Midbrain (tissue), 1 donor: Measurements from ENCODE around the gene NALF2.

Source experiments
- DNase-seq: peaks from one replicate; lab custom pipeline; 2025; lab: John Stamatoyannopoulos, UW

NALF2 gene

DNA sequence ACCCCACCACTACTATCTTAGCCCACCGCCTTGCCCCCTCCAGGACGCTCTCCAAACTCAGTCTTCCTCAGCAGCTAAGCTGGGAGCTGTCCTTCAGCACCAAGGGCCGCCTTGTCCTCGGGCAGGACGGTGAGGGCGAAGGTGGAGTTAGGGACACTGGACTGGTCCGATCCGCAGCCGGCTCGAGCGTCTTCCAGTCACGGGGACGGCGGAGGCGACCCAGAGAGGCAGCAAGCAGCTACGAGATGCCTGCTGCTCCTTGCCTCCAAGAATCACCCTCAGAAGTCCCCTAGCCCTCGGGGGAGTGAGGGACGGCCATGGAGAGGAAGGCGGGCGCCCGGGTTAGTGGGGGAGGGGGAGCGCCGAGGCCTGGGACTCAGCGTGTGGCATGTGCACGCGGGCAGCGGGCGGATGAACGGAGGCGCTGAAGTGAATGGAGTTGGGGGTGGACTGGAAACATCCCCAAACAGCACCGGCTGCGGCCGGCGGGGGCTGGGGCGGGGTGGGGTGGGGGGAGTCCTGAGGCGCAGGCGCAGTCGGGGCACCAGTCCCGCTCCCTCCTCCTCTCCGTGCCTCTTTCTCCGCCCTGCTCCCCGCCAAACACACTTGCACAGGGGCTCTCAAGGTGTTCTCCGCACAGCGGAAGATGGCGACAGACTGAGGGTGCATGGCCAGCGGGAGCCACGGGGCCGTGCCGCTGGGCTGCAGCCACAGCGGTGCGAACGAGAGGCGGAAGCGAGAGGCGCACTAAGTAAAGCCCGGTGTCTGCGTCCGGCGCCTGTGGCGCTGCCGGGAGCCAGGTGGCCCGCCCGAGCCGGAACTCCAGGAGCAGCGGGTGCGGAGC, at the start of gene NALF2:
NALF2 (plus strand) TSS at position 545 of the 844 bp plus-strand sequence. CDS start 957 bp downstream, outside the sequence.
- DNase-seq: peak; percentile 46

DNA sequence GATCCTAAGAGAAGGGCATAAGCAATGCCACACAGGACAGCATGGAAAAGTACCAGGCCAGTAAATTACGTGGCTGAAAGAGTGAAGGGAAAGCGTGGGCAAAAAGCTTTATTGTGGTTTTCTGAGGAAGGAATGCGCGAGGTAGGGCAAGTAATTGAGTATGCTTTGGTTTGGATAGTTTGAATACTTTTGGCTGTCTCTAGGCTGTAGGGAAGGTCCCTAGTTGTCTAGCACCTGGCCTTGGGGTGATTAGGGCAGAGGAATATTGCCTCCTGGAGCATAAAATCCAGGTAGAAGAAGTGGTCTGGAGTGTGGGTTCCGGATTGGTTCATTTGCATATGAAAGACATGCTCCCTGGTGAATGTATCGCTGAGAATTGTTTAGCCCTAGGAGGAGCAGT, 46.4 kb upstream of the NALF2 start:
- DNase-seq: no peak

DNA sequence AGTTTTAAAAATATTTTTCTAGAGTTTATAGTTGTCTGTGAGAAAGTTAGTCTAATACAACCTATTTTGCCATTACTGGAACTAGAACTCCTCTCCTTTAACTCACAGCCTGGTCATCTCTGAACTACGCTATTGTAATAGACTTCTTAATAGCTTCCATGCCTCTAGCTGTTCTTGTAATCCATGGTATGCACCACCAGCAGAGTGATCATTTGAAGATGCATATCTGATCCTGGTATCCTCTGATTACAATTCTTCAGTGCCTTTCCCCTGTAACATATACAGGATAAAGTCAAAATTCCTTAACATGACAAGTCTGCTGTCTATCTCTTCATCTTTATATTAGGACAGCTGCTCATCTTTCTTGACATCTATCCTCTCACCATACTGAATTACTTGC, 37.6 kb upstream of the NALF2 start:
- no peak for DNase-seq

DNA sequence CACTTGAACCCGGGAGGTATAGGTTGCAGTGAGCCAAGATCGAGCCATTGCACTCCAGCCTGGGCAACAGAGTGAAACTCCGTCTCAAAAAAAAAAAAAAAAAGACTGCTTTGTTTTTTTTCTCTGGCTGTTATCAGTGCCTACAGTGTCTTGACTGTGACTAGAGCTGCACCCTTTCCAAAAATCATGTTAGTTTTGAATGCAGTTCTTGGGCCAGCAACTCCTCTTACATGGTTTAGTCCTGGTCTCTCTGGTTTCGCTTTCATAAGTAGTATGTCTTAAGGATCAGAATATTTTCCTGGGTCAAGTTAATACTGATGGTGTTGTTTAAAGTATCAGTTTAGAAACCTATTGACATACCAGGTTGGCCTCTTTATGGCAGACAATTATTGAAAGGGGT, 34.2 kb upstream of the NALF2 start:
- DNase-seq: no peak

DNA sequence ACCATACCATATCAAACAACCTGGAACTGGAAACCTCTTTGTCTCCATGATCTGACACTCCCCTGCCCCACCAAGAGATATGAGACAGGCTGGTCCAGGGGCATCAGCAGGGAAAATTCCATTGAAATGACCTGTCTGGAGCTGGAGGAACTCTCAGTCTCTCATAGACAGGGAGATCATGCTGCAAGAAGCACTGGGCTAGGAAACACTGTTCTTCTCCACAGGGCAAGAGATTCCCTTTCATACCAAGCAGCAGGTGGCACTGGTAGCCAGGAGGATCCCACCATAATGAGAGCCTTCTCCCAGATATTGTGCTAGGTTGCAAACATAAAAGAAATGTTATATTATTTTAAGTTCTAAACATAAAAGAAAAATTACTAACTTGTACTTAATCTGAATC, 14.5 kb upstream of the NALF2 start:
- no peak for DNase-seq

DNA sequence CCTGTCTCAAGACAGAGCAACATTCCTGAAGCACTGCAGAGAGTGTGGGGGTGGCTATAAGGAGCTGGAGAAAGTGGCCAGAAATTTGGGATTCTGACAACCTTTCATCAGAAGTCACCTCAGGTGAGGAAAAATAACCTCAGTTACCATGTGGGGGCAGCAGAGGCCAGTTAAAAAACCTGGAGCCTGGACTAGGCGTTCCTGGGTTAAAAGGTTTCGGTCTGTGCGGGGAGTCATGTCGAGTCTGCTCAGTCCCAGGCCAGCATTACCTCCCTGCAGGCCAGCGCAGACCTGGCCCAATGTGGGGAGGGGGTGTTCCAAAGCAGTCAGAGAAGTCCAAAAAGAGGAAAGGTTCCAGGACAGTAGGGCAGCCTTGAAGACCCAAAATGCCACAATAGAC, 10.9 kb upstream of the NALF2 start:
- peak; percentile 16 for DNase-seq

DNA sequence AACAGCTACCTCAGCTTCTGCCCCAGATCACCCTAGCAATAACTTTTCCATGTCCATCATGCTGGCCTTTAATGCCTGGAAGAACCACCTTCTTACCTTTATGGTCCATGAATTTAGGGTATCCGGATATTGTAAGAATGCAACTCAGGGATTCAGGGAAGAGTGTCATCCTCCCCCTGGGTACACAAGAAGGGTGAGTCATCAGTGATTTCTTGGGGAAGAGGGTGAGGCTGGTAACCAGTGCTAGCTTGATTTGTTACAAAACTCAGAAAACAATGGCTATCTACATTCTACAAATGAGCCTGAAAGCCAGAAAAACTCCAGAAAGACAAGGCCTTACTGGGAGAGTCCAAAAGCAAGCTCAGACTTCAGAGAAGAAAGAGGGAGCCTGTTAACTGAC, 10.4 kb upstream of the NALF2 start:
- no peak for DNase-seq

DNA sequence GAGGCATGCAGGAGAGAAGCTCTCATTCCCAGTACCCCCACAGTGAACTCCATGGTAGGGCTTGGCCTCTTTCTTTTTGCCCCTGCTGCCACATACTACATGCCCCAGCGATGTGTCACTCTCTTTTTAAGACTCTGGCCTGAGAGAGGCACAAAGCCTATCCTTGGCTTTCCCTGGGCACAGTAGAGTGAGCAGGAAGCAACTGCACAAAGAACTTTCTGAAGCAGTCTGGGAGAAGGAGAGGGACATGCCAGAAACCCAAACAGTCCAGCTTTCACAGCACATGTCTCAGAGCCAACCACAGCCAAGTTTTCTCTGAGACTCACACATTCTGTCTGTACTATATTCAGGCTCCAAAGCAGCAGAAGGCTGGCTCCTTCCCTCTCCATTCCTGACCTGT, 7.9 kb upstream of the NALF2 start:
- peak; percentile 8 for DNase-seq

DNA sequence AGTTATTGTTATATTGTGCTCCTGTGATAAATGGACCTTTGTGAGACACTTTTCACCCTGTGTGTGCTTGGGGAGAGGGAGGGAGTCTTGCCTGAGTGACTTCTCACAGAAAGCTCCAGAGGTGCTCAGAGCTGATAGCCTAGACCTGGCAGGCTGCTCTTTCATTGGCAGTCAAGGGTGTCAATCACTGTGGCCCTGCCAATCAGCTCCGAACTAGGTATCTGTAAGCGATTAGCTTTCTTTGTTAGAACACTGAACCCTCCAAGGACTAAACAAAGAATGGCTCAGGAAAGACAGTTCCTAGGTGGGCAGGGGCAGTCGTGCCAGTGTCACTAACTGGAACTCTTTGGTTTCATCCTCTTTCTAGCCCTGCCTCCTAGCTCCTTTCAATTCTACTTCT, 2.7 kb upstream of the NALF2 start:
- DNase-seq: peak; percentile 2

DNA sequence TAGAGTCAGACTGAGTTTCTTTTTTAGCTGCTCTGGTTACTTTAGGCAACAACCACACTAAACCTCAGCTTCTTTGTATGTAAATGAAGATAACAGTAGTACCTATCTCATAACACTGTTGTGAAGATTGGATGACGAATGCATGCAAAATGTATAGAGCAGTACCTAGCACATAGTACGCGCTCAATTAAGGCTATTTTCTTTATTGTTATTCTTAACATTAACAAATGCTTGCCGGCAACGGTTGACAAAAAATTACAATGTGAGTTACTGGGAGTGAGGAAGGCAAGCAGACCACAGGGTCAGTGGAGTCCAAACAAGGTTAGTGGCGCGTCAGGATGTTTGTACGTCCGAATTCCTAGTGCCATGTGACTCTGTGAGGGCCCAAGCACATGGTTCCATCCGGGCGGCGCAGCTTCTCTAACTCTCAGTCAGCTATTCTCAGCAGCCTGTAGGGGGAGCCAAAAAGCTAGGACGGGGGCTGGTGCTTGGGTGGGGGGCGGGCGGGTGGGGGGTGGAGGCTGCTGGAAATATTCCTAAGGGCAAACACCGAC, 821 bp upstream of the NALF2 start:
- DNase-seq: peak; percentile 46

DNA sequence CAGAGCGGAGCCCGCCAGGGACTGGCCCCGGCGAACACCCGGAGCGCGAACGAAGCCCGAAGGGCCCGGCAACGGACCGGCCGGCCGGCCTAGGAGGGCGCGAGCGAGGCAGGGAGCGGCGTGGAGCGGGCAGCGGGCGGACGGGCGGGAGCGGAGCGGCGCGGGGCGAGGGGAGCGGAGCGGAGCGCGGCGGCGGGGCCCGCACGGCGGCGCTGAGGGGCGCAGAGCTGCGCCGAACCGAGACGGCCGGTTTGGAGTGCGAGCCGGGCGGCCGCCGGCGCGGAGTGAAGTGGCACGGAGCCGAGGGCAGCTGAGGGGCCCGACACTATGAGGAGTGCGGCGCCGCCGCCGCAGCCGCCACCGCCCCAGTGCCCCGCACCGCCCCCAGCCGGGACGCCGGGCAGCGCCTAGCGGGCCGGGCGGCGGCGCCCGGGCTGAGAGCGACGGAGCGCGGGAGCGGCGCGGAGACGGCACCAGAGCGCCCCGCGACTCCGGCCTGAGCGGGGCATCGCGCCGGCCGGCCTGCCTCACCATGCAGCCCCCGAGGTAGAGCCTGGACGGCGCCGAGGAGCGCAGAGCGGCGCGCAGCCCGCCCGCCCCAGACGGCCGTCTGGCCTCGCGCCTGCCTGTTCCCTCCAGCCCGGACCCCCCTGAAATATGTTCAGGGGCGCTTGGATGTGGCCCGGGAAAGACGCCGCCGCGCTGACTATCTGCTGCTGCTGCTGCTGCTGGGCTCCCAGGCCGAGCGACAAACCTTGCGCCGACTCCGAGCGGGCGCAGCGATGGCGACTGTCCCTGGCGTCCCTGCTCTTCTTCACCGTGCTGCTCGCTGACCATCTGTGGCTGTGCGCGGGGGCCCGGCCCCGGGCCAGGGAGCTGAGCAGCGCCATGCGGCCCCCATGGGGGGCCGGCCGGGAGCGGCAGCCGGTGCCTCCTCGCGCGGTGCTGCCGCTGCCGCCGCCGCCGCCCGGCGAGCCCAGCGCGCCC, 793 bp downstream of the NALF2 start:
- DNase-seq: no peak

DNA sequence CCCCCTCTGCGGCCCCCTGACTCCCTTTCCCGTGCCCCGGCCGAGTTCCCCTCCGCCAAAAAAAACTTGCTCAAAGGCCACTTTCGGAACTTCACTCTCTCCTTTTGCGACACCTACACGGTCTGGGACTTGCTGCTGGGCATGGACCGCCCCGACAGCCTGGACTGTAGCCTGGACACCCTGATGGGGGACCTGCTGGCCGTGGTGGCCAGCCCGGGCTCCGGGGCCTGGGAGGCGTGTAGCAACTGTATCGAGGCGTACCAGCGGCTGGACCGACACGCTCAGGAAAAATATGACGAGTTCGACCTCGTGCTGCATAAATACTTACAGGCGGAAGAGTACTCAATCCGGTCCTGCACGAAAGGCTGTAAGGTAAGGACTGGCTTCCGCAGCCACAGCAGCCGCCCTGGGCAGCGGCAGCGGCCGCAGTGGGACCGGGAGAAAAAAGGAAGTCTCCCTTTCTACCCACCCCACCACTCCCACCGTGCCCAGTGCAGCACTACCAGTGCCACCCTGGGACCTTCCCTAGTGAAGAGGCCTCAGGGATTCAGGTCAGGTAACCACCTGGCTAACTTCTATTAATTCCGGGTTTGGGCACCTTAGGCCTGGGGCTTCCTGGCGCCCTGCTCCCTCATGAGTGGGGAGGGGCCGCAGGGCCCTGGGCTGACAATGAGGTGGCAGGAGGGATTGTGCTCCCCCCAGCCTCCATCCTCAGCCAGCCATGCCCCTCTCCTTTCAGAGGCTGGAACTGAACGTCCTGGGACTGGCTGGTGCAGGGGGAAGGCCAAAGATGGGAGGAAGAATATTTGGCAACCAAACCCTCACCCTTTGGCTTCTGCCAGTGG, 1.9 kb downstream of the NALF2 start:
- DNase-seq: no peak

DNA sequence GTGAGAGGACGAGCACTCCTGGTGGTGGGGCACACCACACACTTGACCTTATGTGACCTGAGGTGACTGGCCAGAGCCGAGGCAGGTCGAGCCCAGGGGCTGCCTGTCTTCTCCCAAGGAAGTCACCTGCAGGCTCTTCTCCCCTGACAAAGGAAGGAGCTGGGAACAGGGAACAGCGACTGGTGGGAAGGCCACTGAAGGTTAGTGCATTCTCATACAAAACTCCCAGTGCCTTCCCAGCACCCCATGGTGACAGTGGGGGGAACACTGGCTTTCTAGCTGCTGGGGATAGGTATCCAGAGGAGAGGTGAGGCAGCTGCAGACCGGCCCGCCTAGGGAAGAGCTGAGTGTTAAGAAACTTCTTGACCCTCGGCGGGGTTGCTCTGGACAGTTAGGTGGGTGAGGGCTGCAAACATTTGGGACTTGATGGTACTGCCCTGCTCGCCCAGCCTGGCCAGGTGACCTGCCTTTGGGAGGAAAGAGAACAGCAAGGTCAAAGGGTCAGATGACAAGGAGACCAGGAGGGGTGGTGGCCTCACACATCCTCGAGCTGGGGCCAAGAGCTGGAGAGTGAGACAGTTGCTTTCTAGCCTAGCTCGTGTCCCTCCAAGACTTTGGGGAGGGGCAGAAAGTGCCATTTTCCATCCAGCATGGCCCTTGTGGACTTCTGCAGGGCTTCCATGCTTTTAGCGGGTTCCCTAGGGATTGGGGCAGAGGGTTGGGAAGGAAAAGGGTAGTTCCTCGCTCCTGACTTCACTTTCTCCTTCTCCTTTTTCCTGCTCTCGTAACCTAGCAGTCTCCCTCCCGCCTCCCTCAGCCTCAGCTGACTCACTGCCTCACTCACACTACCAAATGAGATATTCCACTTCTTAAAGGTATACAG, 2.7 kb downstream of the NALF2 start:
- DNase-seq: no peak

DNA sequence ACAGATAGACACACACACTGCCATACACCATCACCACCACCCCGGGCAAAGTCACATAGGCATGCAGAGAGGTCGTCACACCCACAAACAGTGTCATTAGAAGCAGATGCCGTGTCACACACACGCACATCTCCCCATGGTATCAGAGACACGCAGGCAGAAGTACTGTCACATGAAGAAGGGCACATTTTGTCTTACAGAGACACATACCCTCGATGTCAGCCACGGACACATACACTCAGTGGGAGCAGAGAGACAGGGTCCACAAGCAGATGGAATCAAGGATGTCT, 3.3 kb downstream of the NALF2 start:
- DNase-seq: no peak

DNA sequence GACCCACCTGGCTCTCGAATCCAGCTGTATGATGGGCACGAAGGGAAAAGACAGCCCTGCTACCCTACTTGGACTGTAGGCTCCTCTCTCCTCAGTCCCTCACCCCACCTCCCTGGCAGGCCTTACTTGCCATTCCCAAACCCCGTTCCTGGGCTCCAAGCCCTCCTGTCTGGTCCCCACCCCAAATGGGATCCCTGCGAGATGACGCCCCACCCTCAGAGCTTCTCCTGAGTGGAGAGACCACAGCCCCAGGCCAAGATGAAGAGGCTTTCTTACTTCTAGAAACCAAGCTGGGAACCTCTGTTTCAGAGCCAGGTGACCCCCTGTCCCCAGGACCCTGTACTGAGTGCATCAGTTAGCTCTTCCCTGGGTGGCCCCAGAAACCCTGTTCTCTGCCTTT, 4.5 kb downstream of the NALF2 start:
- no peak for DNase-seq

DNA sequence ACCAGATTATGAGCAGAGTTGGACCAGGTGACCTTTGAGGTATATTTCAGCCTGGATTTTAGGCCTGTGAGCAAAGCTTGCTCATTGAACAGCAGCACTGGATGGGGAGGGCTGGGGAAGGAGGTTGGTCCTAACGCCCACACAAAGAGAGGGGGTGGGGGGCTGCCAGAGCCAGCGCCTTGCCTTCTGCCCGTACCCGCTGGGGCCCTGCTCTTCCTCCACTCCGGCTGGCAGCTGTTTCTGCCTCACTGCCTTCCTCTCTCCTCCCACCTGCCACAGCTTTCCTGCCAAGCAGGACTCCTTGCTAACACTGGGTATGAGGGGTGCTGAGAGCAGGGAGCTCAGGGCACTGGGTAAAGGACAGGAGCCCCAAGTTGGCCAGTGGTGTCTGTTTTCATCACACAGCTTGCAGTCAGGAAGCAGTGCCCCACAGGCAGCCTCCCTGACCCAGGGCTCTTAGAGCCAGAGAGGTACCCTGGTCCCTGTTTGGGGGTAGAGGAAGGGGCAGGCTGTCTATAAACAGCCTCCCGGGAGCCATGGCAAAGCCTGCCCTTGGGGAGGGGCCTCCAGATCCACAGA, 6.1 kb downstream of the NALF2 start:
- no peak for DNase-seq

DNA sequence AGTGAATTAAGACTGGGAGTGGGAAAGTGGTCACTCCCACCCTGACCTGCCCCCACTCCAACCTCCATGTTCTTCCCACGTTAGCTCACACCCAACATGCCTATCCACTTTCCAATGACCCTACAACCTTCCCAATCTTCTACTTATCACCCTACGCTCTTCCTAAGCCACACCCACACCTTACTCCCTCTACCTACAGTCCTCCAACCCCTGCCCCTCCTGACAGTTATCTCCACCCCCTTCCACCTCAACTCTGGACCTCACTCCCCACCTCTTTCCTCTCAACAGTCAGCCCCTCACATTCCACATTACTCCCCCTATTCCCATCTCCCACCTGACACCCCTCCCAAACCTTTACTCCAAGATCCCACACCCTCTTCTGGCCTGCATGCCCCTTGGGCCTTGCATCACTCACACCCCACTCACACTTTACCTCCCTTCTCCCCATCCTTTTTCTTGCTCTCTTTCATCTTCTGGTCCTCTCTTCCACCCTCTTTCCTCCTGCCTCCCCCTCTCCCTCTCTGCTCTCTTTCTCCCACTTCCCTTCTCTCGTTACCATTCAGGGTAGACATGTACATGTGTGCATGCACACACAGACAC, 6.9 kb downstream of the NALF2 start:
- no peak for DNase-seq

DNA sequence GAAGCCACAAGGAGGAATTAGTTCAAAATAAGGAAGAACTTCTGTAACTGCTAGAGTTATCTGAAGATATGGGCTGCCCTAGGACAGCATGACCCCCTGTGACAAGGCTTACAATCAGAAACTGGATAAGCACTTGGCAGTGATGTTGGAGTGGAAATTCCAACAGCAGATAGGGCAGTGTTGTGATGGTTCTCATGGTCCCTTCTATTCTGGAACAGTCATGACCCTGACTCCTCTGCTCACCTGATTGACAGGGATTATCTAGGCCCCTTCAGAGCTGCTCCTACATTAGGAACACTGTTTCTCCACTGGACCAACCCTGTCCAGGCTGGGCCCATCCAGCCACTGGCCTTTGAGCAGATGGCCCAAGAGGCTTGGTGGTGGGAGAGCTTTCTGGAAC, 17.9 kb downstream of the NALF2 start:
- no peak for DNase-seq

DNA sequence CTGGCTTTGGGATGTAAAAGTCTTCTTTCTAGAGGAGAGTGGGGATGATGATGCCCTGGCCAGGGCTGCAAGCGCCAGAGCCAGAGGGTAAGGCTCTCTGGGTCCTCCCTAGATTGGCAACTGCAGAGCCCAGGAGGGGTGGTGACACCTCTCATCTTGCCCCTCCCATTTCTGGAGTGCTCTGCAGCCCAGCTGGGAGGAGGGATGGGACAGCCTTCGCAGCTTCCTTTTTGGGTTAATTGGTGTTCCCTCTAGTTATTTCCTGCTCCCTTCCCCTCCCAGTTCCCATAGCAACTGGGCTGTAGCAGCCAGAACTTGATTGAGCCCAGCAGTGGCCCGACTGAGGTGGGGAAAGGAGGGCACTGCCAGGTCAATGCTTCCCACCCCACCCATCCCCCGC, 19.2 kb downstream of the NALF2 start:
- no peak for DNase-seq

DNA sequence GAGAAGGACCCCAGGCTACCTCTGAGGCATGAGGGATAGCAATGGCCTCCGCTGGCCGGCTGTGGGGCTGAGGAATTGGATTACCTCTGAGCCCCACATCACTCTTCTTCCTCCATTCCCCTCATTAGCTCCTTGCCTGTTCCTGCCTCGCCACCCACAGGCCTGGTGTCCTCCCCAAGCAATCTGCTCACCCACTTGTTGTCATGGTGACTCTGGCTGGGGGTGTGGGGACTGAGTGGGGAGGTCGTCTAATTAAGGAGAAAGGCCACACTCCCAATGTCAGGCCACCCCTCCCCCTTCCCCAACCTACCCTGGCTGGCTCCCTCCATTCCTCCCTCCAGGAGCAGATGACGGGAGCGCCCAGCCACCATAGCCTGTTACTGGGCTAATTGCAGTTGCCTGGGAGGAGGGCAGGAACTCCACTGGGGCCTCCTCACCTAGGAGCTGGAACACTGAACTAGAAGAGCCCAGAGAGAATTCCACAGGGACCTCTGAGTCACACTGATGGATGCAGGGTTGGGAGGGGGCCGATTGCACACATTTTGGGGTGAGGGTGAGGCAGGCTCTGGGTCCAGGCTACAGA, 20.7 kb downstream of the NALF2 start:
- DNase-seq: no peak
